B cell (primary cell): ENCODE measurements around the gene CREB5.

Experiments
- EZH2 ChIP-seq: IDR thresholded peaks from 2 replicates; pipeline ENCODE4 v1.6.1; 2012; ENCODE audit warnings: borderline replicate concordance, low read depth, mild to moderate bottlenecking, moderate library complexity, low read length; ENCODE audit not compliant: insufficient read depth, poor library complexity, severe bottlenecking
- TF ChIP-seq, protein P1 (sequence below): fragments of 200-600 bp; IDR thresholded peaks from one replicate; pipeline ENCODE4 v1.8.0; 2022; ENCODE audit warnings: antibody characterized with exemption, mild to moderate bottlenecking

DNA sequence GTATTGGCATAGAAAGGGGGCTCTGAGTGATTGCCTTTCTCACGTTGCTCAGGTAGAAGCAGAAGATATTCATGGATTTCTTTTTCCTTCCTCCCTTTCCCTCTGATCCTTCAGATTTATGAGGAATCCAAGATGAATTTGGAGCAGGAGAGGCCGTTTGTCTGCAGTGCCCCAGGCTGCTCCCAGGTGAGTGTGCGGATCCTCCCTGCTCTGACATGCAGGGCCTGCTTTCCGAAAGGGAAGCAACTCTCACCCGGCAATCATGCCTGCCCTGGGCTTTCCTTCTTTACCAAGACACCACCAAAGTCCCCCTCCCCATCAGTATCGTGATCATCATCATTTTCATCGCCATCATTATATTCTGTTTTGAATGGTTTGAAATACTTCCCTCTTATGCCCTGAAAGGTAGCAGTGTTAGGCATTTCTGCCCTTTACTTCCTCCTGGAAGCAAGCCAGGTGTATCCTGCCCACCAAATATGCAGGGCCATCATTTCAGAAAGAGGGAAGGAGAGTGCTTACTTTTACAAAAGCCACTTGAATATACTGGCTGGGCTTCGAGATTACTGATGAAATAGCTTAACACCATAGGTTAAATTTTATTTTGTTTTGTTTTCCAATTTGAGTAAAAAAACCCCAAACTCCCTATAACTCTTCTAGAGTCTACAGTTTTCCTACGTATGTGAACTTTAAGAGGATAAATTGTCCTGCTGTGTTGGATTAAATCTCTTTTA is 75.9 kb downstream of the CREB5 start:
- TF ChIP-seq, protein P1, sequence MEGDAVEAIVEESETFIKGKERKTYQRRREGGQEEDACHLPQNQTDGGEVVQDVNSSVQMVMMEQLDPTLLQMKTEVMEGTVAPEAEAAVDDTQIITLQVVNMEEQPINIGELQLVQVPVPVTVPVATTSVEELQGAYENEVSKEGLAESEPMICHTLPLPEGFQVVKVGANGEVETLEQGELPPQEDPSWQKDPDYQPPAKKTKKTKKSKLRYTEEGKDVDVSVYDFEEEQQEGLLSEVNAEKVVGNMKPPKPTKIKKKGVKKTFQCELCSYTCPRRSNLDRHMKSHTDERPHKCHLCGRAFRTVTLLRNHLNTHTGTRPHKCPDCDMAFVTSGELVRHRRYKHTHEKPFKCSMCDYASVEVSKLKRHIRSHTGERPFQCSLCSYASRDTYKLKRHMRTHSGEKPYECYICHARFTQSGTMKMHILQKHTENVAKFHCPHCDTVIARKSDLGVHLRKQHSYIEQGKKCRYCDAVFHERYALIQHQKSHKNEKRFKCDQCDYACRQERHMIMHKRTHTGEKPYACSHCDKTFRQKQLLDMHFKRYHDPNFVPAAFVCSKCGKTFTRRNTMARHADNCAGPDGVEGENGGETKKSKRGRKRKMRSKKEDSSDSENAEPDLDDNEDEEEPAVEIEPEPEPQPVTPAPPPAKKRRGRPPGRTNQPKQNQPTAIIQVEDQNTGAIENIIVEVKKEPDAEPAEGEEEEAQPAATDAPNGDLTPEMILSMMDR = no peak
- no peak for TF ChIP-seq EZH2
